ENCODE results near the gene GINS2. TPM values are rescaled to one million over a fixed set of nuclear protein-coding genes. Genes with fewer than 3 reads are reported as not detected.

The GINS2 gene
- total RNA-seq, 6 experiments from 2014 or later: 0.49 to 4.7 (median 1.3) TPM

GRCh38 chr16:85653290-85653891, 35.4 kb downstream of the GINS2 start:
- no peaks in the 10 kb centered on the region for H3K27me3 ChIP-seq
- peaks cover 0 to 61% (median 14%) of the 10 kb centered on the region in 4 donors for H3K36me3 ChIP-seq
- ATAC-seq: no peak
- H3K4me3 ChIP-seq: no peak overlapping the region
- peaks cover 0 to 16% (median 3%) of the 10 kb centered on the region in 4 donors for H3K4me1 ChIP-seq
- H3K9me3 ChIP-seq: no peaks in the 10 kb centered on the region
- peak in 1 of 3 donors; percentile 55 for DNase-seq
- intact Hi-C loops (cut with DNase I): loop anchor here in 1 of 2 donors (10.0 kb wide), 1 partner anchor 61 kb away; no protein-coding TSS in a partner anchor
- TF ChIP-seq CTCF (IDR thresholded peaks at IDR 0.05): no peak
- TF ChIP-seq POLR2A (IDR thresholded peaks at IDR 0.05): no peak
- no peak overlapping the region for H3K27ac ChIP-seq
- 77% methylated on average over 6 of the region's 21 CpGs for WGBS (ENCODE audit: insufficient coverage, low coverage, low lambda C conversion rate, missing lambda C conversion rate)

GRCh38 chr16:85652431-85653221, 36.1 kb downstream of the GINS2 start:
- WGBS (ENCODE audit: insufficient coverage, low coverage, low lambda C conversion rate, missing lambda C conversion rate): 68% methylated on average over 14 of the region's 35 CpGs
- no peaks in the 10 kb centered on the region for H3K27me3 ChIP-seq
- TF ChIP-seq CTCF (IDR thresholded peaks at IDR 0.05): no peak
- intact Hi-C loops (cut with DNase I): loop anchor here in 1 of 2 donors (10.0 kb wide), 1 partner anchor 62 kb away; no protein-coding TSS in a partner anchor
- peak; percentile 22 to 37 (median 36) for ATAC-seq
- H3K36me3 ChIP-seq: peaks cover 0 to 53% (median 11%) of the 10 kb centered on the region in 4 donors
- peak in 2 of 3 donors; percentile 62 to 70 for DNase-seq
- H3K4me1 ChIP-seq: peaks cover 0 to 16% (median 3%) of the 10 kb centered on the region in 4 donors
- no peak overlapping the region for H3K27ac ChIP-seq
- H3K9me3 ChIP-seq: no peaks in the 10 kb centered on the region
- no peak overlapping the region for H3K4me3 ChIP-seq

- DNase-seq: no peak
- no peaks in the 10 kb centered on the region for H3K9me3 ChIP-seq
- peak overlapping the region in 1 of 3 donors; percentile 24 for H3K27ac ChIP-seq
- H3K27me3 ChIP-seq: no peaks in the 10 kb centered on the region
- peak in 3 of 4 donors; percentile 2 to 3 (median 2) for ATAC-seq
- H3K36me3 ChIP-seq: peaks cover 0 to 45% (median 7%) of the 10 kb centered on the region in 4 donors
- intact Hi-C loops (cut with DNase I): loop anchor here in 1 of 2 donors (10.0 kb wide), 1 partner anchor 63 kb away; no protein-coding TSS in a partner anchor
- no peak overlapping the region for H3K4me3 ChIP-seq
- TF ChIP-seq POLR2A (IDR thresholded peaks at IDR 0.05): no peak
- TF ChIP-seq CTCF (IDR thresholded peaks at IDR 0.05): no peak
- 39% methylated on average over 3 of the region's 27 CpGs for WGBS (ENCODE audit: insufficient coverage, low coverage, low lambda C conversion rate, missing lambda C conversion rate)
- peaks cover 0 to 16% (median 3%) of the 10 kb centered on the region in 4 donors for H3K4me1 ChIP-seq
These were observed 36.9 kb downstream of the GINS2 start for GRCh38 chr16:85651629-85652430.
